NOMO-1 (cell line): ENCODE data around the gene SCART1.
A peak's percentile ranks its signal among the peaks of the same experiment; 100 is the strongest.
"Not testable (repeated sequence)": the region's sequence is repeated elsewhere in the genome, so short reads cannot be mapped to it uniquely, and the experiment has no call there.

Experiments used
- DNase-seq, 2 experiments: peaks; one replicate each; lab custom pipeline; 2025; ENCODE audit not compliant: unreplicated experiment in 2 of 2; lab: John Stamatoyannopoulos, UW

The SCART1 gene

DNA sequence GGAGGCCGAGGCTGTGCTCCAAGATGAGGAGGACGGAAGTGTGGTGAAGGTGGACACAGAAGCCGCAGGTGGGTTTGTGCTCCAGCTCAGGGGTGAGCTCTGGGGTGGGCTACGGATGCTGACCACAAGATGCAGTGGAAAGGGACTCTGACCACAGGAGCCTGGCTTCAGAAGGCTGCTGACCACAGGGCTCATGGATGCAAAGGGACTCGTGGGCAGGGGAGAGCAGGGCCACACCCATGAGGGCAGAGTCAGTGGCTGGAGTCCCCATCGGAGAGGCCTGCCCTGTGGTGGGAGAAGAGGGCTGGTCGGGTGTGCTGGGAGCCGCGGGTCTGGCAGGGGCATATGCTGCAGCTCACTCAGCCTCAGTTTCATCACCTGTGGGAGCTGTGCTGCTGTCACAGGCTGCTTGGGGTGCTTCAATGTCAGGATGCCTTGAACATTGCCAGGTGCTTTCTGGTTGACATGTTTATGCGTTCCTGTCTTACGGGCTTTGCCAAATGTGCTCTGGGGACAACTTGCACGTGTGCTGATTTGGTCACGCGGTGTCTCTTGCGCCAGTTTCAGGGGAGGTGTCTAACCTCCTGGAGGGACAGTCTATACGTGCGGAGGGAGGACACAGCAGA lies 13.7 kb downstream of the SCART1 start:
- DNase-seq: no peak

DNA sequence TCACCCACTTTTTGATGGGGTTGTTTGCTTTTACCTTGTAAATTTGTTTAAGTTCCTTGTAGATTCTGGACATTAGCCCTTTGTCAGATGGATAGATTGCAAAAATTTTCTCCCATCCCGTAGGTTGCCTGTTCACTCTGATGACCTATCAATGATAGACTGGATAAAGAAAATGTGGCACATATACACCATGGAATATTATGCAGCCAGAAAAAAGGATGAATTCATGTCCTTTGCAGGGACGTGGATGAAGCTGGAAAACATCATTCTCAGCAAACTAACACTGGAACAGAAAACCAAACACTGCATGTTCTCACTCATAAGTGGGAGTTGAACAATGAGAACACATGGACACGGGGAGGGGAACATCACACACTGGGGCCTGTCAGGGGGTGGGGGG lies 15.5 kb downstream of the SCART1 start:
- DNase-seq: not testable (repeated sequence)

DNA sequence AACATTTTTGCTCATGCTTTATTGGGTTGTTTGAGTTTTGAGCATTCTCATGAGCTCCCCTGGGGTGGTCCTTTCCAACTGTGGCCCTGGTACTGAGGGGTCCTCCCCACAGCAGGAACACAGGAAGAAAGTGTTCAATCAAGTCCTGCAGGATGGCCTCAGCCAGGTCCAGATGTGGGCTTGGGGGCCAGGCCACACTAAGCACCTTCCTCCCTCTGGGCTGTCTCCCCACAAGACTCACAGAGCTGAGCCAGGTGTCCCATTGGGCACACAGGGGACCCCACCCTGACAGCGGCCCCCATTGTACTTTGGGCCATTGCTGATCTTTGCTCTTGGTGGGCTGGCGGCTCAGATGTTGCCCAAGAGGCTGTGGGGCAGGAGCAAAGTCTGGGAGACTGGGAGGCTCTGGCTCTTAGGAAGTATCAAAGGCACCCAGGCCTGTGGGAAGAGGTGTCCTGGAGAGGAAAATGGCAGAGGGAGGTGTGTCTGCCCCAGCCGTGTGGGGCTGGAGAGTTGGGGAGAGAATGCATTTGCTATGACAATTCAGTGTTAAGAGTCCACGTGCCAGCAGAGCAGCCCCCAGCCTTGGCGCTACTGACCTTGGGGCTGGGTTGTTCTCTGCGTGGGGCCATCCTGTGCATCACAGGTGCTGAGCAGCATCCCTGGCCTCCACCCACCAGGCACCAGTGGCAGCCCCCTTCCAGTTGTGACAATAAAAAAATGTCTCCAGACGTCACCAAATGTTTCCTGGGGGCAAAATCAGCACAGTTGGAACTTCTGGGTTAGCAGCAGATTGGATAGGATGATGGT lies 17.8 kb downstream of the SCART1 start:
- DNase-seq: no peak

DNA sequence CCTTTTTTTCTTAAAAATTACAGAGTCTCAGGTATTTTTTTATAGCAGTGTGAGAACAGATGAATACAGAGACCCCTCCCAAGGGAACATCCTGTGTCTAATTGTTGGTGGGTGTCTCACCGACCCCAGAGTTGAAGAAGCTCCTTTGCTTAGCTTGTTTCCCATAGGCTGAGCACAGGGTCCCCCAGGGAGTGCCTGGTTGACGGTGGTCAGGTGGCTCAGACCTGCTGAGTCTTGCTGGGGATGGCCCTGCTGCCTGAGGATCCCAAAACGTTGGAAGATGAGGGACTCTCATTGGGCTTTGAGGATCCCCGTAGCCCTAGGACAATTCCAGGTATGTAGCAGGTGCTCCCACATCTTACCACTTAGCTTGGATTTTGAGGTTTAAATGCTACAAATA lies 19.5 kb downstream of the SCART1 start:
- DNase-seq: no peak

DNA sequence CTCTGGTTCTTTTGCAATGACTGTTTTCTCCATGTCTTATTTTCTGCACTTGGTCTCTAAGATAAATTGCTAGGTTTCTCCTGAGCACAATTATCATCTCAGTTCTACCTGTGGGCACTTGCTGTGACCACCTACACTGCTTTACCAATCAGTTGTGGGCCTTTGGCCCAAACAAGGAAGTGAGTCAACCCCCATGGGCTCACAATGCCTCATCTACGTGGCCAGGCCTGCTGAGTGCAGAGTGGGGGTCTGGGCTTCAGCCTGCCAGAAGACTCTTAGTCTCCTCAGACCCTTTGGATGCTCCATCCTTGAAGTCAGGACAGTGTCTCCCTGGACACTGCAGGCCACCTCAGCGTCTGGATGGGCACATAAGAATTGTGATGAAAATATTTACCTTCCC lies 20.3 kb downstream of the SCART1 start:
- no peak for DNase-seq

DNA sequence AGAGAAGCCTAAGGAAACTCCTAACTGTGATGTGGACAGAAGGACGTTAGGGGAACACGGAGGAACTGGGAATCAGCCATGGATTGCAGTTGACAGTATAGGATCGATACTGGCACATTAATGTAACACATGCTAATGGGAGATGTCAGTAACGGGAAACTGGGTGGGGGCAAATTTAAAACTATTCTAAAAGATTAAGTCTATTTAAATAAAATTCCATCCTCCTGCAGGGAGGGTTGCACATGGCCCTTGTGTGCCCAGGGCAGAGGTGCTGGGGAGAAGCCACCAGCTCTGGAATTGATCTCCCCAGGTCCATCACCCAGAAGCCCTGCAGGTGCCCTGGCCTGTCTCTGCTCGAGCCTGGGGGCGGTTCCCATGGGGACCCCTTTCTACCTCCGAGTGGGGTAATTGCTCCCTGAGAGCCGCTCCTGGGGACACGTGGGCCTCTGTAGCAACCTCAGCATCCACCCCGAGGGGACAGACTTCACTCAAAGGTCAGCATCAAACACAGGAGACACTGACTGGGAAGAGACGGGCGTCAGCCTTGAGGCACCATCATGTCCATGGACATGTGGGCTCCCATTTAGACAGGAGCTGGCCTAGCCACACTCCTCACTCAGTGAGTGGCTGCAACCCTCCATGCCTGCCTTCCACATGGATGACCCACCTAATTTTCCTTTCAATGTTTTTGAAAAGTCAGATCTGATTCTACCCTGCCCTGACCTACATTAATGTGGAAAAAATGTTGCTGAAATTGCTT lies 21.1 kb downstream of the SCART1 start:
- DNase-seq: no peak

DNA sequence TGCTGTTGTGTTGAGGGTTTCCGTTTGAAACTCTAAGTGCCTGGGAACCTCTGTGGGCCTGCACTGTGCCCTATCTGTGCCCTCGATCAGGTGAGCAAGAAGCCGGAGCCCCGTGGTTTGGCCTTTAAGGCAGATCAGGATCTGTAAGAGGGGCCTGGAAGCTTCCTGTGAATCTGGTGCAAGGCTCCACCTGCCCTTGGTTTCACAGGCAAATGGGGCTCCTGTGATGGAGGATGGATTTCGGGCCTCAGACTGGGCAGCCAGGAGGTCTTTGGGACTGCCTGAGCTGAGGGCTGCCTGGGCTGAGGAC lies 21.6 kb downstream of the SCART1 start:
- DNase-seq: no peak

DNA sequence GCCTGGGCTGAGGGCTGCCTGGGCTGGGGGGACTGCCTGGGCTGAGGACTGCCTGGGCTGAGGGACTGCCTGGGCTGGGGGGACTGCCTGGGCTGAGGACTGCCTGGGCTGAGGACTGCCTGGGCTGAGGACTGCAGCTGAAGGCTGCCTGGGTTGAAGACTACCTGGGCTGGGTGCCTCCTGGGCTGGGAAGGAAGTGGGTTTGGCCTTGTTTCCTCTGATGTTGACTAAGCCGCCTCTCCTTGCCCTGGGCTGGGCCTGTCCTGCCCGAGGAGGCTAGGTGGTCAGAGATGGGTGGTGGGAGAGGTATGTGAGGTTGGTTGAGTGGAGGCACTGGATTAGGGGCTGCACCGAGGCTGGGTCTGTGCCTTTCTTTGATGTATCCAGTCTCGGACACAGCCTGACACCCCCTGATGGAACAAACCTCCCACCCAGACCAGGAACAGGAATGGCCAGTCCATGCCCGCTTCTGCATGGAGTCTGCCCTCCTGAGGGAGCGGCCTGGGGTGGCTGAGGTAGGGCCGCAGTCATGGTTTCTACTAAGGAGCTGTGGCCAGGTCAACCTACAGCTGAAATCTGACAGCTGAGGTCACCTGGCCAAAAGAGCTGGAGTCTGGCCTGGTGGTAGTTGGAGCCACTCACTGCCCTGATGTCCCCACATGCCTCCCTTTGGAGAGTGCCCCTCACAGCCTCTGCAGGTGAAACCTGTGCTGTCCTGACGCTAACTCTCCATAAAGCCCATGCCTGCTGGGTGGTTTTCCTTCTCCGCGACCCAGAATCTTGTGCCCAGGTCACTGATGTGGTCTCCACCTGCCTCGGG lies 22.3 kb downstream of the SCART1 start:
- no peak for DNase-seq

DNA sequence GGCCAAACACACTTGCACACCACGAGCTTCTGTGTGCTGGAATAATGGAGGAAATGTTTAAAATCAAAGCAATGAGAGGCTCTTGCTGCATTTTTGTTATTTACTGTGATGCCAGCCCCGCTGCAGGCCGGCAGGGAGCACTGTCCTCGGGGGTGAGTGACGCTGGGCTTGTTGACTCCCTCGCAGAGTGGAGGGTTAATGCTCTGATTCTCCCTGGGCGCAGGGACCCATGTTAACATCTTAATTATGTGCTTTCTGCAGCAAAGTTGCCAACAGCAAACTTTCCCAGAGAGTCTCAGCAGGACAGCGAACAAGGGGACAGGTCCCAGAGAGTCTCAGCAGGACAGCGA lies 22.9 kb downstream of the SCART1 start:
- DNase-seq: no peak

DNA sequence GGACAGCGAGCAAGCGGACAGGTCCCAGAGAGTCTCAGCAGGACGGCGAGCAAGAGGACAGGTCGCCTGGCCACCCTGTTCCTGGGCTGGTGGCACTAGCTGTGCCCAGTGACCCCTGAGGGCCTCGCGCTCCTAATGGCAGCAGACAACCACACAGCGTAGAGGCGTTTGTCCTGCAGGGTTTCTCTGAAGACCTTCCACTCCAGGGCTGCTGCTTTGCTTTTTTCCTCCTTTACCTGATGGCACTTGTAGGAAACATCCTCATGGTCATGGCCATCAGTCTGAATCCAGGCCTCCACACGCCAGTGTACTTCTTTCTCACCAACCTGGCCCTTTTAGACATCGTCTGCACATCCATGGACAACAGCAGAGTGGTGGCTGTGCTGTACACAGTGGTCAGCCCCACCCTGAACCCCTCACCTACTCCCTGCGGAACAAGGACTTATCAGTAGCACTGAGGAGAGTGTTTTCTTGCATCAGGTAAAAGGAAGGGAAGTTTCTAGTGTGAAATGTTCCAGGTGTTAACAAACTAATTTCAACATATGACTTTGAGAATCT lies 27.4 kb downstream of the SCART1 start:
- DNase-seq: no peak

DNA sequence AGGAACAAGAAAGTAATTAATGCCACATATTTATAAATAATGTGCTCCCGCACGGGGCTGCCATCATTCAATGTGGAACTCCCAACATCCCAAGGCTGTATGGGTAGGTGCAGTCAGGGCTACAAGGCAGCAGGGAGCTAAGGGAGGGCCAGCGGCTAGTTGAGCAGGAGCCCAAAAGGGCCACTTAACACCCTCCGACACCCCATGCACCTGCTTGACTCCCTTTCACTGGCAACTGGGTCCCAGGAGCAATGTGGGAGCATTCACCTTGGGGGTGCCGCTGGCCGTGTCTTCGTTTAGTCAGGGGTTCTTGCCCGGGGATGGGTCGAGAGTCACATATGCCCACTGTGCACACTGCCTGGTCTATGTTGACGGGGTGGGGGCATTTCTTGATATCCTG lies 27.9 kb downstream of the SCART1 start:
- no peak for DNase-seq

DNA sequence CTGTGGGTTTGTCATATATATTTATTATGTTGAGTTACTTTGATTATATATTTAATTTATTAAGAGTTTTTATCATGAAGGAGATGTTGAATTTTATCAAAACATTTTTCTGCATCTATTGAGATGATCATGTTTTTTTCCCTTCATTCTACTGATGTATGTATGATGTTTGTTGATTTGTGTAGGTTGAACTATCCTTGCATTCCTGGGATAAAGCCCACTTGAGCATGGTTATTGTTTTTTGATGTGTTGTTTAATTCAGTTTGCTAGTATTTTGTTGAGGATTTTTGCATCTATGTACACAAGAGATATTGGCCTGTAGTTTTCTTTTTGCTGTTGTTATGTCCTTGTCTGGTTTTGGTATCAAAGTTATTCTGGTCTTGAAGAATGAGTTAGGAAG lies 31.1 kb downstream of the SCART1 start:
- DNase-seq: no peak

DNA sequence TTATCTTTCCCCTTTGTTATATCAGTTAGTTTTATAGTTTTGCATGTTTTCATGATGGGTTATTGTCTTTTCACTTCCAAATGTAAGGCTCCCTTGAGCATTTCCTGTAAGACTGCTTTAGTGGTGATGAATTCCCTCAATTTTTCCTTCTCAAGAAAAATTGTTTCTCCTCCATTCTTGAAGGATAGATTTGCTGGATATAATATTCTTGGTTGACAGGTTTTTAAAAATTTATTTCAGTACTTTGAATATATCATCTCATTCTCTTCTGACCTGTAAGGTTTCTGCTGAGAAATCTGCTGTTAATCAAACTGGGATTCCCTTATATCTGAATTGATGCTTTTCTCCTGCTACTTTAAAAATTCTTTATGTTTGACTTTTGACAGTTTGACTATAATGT lies 33.3 kb downstream of the SCART1 start:
- DNase-seq: no peak

DNA sequence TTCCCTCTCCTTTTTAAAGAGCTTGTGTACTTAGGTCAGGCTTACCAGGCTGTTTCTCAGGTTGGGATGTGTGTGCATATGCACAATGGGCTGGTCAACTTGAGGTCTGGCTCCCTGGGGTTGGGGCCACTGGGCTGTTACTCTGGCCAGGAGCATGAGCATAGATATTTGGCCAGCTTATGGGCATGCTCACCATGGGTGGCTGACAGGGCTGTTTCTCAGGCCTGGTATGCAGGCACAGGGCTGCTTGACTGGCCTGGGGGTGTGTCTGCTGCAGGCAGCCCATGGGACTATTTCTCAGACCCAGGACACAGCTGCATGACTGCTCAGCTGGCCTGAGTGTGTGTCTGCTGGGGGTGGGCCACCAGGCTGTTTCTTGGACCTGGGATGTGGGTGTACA lies 34.6 kb downstream of the SCART1 start:
- DNase-seq: no peak

DNA sequence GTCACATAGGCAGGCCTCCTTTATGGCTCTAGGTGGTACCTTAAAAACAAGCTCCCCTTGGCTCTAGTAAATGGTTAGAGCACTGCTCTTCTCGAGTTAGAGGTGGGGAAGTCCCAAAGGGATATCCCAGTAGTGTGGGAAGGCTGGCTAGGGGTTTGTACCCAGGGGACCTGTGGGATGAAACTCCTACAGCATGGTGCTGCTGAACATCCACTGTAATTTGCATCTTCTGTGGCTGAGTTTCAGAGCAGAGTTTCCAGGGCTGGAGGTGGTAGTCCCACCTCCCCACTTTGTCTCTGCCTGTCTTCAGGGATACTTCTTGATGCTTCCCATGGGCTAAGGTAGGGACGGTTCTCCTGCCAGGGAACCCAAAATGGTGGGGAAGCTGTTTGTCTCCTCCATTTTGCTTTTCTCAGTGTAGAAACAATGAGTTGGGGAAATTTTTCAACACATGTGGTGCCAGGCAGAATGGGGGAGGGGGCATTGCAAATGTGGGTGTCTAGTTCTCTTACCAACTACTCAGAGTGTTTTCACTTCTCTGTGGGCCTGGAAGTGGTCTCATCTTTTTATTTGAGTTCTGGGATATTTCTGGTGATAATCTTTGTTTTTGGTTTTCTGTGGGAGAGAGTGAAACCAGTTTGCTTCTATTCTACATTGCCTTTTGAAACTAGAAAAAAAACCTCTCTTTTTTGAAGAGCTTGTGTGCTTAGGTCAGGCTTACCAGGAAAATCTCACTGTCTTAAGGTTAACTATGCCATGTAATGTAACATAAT lies 36.3 kb downstream of the SCART1 start:
- no peak for DNase-seq

DNA sequence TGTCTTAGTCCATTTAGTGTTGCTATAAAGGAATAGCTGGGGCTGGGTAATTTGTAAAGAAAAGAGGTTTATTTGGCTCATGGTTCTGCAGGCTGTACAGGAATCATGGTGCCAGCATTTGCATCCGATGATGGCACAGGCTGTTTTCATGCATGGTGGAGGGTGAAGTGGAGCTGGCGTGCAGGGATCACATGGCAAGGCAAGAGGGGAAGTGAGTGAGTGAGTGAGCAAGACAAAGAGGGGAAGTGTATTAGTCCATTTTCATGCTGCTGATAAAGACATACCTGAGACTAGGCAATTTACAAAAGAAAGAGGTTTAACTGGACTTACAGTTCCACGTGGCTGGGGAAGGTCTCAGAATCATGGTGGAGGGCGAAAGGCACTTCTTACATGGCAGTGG lies 39.8 kb downstream of the SCART1 start:
- peak in 1 of 2 experiments; percentile 7 for DNase-seq

DNA sequence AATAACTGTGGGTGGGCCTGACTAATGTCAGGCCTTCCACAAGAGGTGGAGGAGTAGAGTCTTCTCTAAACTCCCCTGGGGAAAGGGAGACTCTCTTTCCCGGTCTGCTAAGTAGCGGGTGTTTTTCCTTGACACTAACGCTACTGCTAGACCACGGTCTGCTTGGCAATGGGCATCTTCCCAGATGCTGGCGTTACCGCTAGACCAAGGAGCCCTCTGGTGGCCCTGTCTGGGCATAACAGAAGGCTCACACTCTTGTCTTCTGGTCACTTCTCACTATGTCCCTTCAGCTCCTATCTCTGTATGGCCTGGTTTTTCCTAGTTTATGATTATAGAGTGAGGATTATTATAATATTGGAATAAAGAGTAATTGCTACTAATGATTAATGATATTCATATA lies 43.6 kb downstream of the SCART1 start:
- not testable (repeated sequence) for DNase-seq

DNA sequence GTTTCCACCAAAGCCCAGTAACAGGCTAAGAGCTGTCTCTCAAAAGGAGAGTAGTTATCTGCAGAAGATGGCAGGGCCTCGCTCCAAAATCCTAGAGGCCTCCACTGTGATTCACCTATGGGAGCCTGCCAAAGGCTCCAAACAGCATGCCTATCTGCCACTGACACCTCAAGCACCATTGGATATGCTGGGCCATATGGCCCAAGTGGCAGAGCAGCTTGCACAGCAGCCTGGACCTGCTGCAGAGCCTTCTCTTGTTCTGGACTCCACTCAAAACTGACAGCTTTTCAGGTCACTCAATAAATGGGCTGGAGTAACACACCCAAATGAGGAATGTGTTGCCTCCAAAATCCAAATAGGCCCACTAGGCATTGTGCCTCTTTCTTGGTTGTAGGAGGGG lies 45.4 kb downstream of the SCART1 start:
- DNase-seq: not testable (repeated sequence)

DNA sequence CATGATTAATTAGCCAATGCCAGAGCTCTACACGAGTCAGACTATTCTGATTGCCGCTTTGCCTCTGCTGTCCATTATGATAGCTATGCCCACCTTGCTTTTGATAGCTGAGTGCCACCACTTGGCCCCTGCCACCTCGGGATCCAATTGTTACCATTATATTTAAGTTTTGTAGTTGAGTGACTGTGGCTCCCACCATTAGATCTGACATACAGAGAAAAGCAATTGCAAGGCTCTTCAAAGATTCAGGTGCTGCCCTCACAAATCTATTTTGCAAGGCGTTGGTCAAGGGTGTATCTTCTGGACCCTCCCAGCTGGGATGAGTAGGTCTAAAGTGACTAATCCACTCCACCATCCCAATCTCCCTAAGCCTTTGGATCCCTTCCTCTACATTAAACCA lies 47.2 kb downstream of the SCART1 start:
- not testable (repeated sequence) for DNase-seq

DNA sequence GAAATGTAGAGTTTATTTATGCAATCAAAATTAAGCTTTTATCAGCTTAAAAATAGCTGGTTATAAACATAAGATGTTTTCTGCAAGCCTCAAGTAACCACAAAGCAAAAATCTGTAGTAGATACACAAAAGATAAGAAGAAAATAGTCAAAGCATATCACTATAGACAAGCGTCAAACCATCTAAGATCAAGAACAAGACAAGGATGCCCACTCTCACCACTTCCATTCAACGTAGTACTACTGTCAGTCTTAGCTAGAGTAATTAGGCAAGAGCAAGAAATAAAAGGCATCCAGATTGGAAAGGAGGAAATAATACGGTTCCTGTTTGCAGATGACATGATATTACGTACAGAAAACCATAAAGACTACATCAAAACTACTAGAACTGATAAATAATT lies 56.0 kb downstream of the SCART1 start:
- no peak for DNase-seq
